ENCODE data around the gene PIGC. TPM values are rescaled to one million over a fixed set of nuclear protein-coding genes. Genes with fewer than 3 reads are reported as not detected.

PIGC gene
- total RNA-seq, 1 donor from 2014 or later: 25.0 TPM

- DNase-seq (ENCODE audit: low read depth, low spot score): no peak
- no peak overlapping the region for H3K4me3 Mint-ChIP-seq
- no peaks in the 10 kb centered on the region for H3K9me3 Mint-ChIP-seq
- no peaks in the 10 kb centered on the region for H3K27me3 Mint-ChIP-seq (ENCODE audit: low read depth)
- H3K4me1 Mint-ChIP-seq: peaks cover 61% of the 10 kb centered on the region
- TF ChIP-seq CTCF (conservative IDR thresholded peaks at IDR 0.05): no peak
- no peaks in the 10 kb centered on the region for H3K36me3 Mint-ChIP-seq (ENCODE audit: low read depth)
- peak overlapping the region; percentile 96 for H3K27ac Mint-ChIP-seq (ENCODE audit: unreplicated experiment)
Observed at GRCh38 chr1:172393354-172393753, 50.5 kb downstream of the PIGC start.

GRCh38 chr1:172391976-172392375, 51.9 kb downstream of the PIGC start:
- Mint-ChIP-seq H3K9me3 (no peaks in the 10 kb centered on the region), H3K4me1 (peaks cover 52% of the 10 kb centered on the region), H3K4me3 (no peak overlapping the region), H3K36me3 (ENCODE audit: low read depth) (no peaks in the 10 kb centered on the region), H3K27me3 (ENCODE audit: low read depth) (no peaks in the 10 kb centered on the region), H3K27ac (ENCODE audit: unreplicated experiment) (no peak overlapping the region)
- no peak for TF ChIP-seq CTCF (conservative IDR thresholded peaks at IDR 0.05)
- DNase-seq (ENCODE audit: low read depth, low spot score): no peak

Other genes with a start within 250 kb of the PIGC start
- not detected in 2 replicates for gene C1orf105, start 23.4 kb downstream of the PIGC start, total RNA-seq
- gene SUCO, start 89.1 kb upstream of the PIGC start, total RNA-seq: 48.6 and 49.8 TPM in 2 replicates
- not detected in 2 replicates for gene FASLG, start 215.0 kb upstream of the PIGC start, total RNA-seq

Measured in neural crest cell (in vitro differentiated cells).